RWPE2 (cell line): ENCODE measurements around the gene MBD3.

Experiments
- ATAC-seq: fragments of 200-7000 bp; cut with Tn5 transposase; 3 replicates; pipeline ENCODE4 v1.9.1; 2021; ENCODE audit warnings: low read depth
- DNase-seq: peaks from one replicate; pipeline ENCODE4 v3.0.0-alpha.2; 2020; ENCODE audit warnings: low spot score
- H3K27ac ChIP-seq: fragments of 450-650 bp; 2 replicates; pipeline ENCODE4 v1.5.1; 2017; ENCODE audit warnings: mild to moderate bottlenecking; ENCODE audit not compliant: poor library complexity, severe bottlenecking
- H3K27me3 ChIP-seq: fragments of 250-450 bp; sonication (Bioruptor Pico); 2 replicates; pipeline ENCODE4 v1.5.1; 2021; ENCODE audit warnings: mild to moderate bottlenecking, moderate library complexity; ENCODE audit not compliant: insufficient read depth, poor library complexity, severe bottlenecking
- H3K36me3 ChIP-seq: fragments of 250-450 bp; sonication (Bioruptor Pico); 2 replicates; pipeline ENCODE4 v1.5.1; 2020; ENCODE audit warnings: low read depth, mild to moderate bottlenecking, moderate library complexity
- H3K4me1 ChIP-seq: fragments of 250-450 bp; sonication (Bioruptor Pico); 2 replicates; pipeline ENCODE4 v1.5.1; 2021; ENCODE audit warnings: mild to moderate bottlenecking, moderate library complexity; ENCODE audit not compliant: insufficient read depth, poor library complexity, severe bottlenecking
- H3K4me3 ChIP-seq: fragments of 250-450 bp; sonication (Bioruptor Pico); 2 replicates; pipeline ENCODE4 v1.5.1; 2021; ENCODE audit warnings: mild to moderate bottlenecking, moderate library complexity; ENCODE audit not compliant: severe bottlenecking
- H3K9me3 ChIP-seq: fragments of 250-450 bp; sonication (Bioruptor Pico); 2 replicates; pipeline ENCODE4 v1.5.1; 2021; ENCODE audit warnings: mild to moderate bottlenecking, moderate library complexity; ENCODE audit not compliant: severe bottlenecking
- CTCF ChIP-seq: fragments of 450-650 bp; IDR thresholded peaks from one replicate; pipeline ENCODE4 v1.5.1; 2017; ENCODE audit warnings: mild to moderate bottlenecking, moderate library complexity; ENCODE audit not compliant: poor library complexity, severe bottlenecking

The MBD3 gene

GRCh38 chr19:1633269-1633826, 40.7 kb upstream of the MBD3 start:
- DNase-seq (no peak), ATAC-seq (no peak)
- Histone ChIP-seq H3K4me1 (no peaks in the 10 kb centered on the region), H3K9me3 (no peaks in the 10 kb centered on the region), H3K27ac (no peak overlapping the region), H3K36me3 (peaks cover 18% of the 10 kb centered on the region), H3K27me3 (no peaks in the 10 kb centered on the region), H3K4me3 (no peak overlapping the region)
- no peak for TF ChIP-seq CTCF

GRCh38 chr19:1632462-1633268, 40.0 kb upstream of the MBD3 start:
- Histone ChIP-seq H3K4me3 (no peak overlapping the region), H3K27me3 (no peaks in the 10 kb centered on the region), H3K36me3 (peaks cover 11% of the 10 kb centered on the region), H3K27ac (no peak overlapping the region), H3K4me1 (no peaks in the 10 kb centered on the region), H3K9me3 (no peaks in the 10 kb centered on the region)
- TF ChIP-seq CTCF, result no peak
- no peak for DNase-seq
- no peak for ATAC-seq

GRCh38 chr19:1631557-1632100, 39.0 kb upstream of the MBD3 start:
- no peak for TF ChIP-seq CTCF

GRCh38 chr19:1630811-1631210, 38.1 kb upstream of the MBD3 start:
- no peaks in the 10 kb centered on the region for H3K27me3 ChIP-seq
- H3K4me1 ChIP-seq, result no peaks in the 10 kb centered on the region
- no peak overlapping the region for H3K27ac ChIP-seq
- H3K4me3 ChIP-seq, result no peak overlapping the region
- ATAC-seq (no peak), DNase-seq (no peak)
- TF ChIP-seq CTCF, result no peak
- H3K9me3 ChIP-seq, result no peaks in the 10 kb centered on the region
- H3K36me3 ChIP-seq, result peaks cover 8% of the 10 kb centered on the region; the same call in 1 of the 2 replicates

More at GRCh38 chr19:1631557-1632100, 39.0 kb upstream of the MBD3 start:
- DNase-seq, result no peak
- H3K9me3 ChIP-seq, result no peaks in the 10 kb centered on the region
- H3K4me3 ChIP-seq, result no peak overlapping the region
- no peak overlapping the region for H3K27ac ChIP-seq
- no peak for ATAC-seq
- H3K27me3 ChIP-seq, result no peaks in the 10 kb centered on the region
- peaks cover 10% of the 10 kb centered on the region; the same call in 1 of the 2 replicates for H3K36me3 ChIP-seq
- H3K4me1 ChIP-seq, result no peaks in the 10 kb centered on the region
